GM18499 (cell line): ENCODE data around the gene TMEM219.

ENCODE experiments used
- ATAC-seq: cut with Tn5 transposase; IDR thresholded peaks from one replicate; pipeline ENCODE4 v1.9.1; 2021; ENCODE audit warnings: moderate number of reproducible peaks; ENCODE audit not compliant: insufficient read depth, unreplicated experiment

The TMEM219 gene

GRCh38 chr16:29993903-29994599, 32.2 kb downstream of the TMEM219 start:
- ATAC-seq, result no peak

- ATAC-seq, result no peak
Observed at GRCh38 chr16:29994600-29995323, 32.9 kb downstream of the TMEM219 start.

- ATAC-seq, result peak; percentile 25
Observed at GRCh38 chr16:29995324-29995910, 33.5 kb downstream of the TMEM219 start, which contains the start of gene HIRIP3. Gene HIRIP3 (minus strand): TSS chr16:29995617. CDS start chr16:29995605, 12 bp downstream.

- peak; percentile 61 for ATAC-seq
Observed at GRCh38 chr16:29995911-29996765, 34.3 kb downstream of the TMEM219 start, which contains the start of gene INO80E. Gene INO80E (plus strand): TSS chr16:29996241. CDS start chr16:29996311, 70 bp downstream.

- no peak for ATAC-seq
Observed at GRCh38 chr16:29996766-29997250, 34.9 kb downstream of the TMEM219 start.

GRCh38 chr16:29999605-30000004, 37.7 kb downstream of the TMEM219 start:
- ATAC-seq, result no peak

GRCh38 chr16:30000735-30001631, 39.1 kb downstream of the TMEM219 start:
- no peak for ATAC-seq

- ATAC-seq, result no peak
Observed at GRCh38 chr16:30002614-30003346, 40.9 kb downstream of the TMEM219 start.

GRCh38 chr16:30003670-30004423, 42.0 kb downstream of the TMEM219 start:
- no peak for ATAC-seq

- ATAC-seq, result no peak
Observed at GRCh38 chr16:30004424-30004776, 42.5 kb downstream of the TMEM219 start.

- ATAC-seq, result no peak
Observed at GRCh38 chr16:30004811-30005242, 42.9 kb downstream of the TMEM219 start.

- ATAC-seq, result no peak
Observed at GRCh38 chr16:30005341-30006094, 43.6 kb downstream of the TMEM219 start.

- ATAC-seq, result no peak
Observed at GRCh38 chr16:30006095-30006473, 44.2 kb downstream of the TMEM219 start.

- ATAC-seq, result no peak
Observed at GRCh38 chr16:30006659-30007377, 44.9 kb downstream of the TMEM219 start.

GRCh38 chr16:30007378-30007895, 45.6 kb downstream of the TMEM219 start:
- no peak for ATAC-seq
